ENCODE results near the gene TMEM132E.

The TMEM132E gene

DNA sequence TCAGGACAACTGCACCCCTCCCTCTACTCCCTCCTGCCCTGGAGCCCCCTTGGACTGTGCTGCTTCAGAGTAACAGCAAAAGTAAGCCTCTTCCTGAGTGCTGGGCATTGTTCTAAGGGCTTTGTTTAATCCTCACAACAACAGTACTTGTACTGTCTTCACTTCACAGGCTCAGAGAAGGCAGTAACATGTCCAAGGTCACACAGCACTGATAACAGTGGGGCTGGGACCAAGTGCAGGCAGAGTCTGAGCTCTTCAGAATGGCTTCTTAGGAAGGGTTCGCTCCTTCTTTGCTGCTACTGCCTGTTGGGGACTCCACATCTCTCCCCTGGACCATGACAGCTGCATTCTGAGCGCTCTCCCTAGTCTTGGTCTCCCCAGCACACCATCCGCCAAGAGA, 24.6 kb downstream of the TMEM132E start:
- DNase-seq = no peak

DNA sequence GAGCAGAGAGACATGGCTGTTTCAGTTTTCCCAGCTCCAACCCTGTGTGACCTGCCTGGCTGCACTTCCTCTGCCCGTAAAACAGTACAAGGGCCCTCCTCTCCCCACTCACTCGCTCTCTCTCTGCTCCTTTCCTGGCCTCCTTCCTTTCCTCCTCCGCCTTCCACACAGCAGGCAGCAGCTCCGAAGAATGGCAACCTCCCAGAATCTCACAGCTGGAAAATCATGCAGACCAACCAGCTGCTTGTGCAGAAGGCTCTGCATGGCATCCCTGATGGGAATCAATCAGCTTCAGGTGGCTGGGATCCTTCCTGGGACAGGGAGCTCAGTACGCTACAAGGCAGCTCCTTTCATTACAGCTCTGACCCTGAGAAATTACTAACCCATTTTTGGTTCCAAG, 27.4 kb downstream of the TMEM132E start:
- no peak for DNase-seq

GRCh38 chr17:34607917-34608316, 28.5 kb downstream of the TMEM132E start:
- no peak for DNase-seq

DNA sequence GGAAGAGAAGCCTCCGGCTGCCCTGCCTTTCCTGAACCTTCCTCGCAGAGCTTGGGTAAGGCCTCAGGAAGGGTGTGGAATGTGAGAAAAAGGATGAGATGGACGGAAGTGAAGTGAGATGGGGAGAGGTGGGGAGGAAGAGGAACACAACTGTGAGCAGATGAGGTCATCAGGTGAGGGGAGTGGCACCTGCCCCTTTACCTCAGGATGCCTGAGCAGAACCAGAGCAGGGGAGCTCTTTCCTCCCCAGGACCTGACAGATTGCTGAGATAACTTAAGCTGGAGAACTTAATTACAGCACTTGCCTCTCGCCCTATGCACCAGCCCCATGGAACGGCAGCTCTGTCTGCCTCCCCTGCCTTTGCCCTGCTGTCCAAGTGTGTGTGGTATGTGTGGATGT, 29.8 kb downstream of the TMEM132E start:
- peak; percentile 70 for DNase-seq

GRCh38 chr17:34610039-34610438, 30.7 kb downstream of the TMEM132E start:
- DNase-seq = no peak

DNA sequence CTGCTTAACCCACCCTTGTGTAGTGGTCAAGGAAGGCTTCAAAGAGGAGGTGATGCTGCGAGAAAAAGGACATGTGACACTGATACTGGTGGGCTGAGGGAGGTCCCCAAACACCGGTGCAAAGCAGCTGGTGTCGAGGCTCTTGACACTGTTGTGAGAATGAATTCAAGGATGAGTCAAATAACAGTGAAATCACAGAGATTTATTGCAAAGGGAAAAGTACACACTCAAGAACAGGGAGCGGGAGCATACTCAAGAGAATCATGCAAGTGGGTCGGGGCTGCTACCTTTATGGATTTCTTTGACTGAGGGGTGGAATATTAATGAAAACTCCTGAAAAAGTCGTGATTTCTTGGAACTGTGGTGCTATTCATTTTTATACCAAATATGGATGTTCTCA, 31.1 kb downstream of the TMEM132E start:
- no peak for DNase-seq

GRCh38 chr17:34613064-34614019, 34.0 kb downstream of the TMEM132E start:
- DNase-seq = peak; percentile 92

DNA sequence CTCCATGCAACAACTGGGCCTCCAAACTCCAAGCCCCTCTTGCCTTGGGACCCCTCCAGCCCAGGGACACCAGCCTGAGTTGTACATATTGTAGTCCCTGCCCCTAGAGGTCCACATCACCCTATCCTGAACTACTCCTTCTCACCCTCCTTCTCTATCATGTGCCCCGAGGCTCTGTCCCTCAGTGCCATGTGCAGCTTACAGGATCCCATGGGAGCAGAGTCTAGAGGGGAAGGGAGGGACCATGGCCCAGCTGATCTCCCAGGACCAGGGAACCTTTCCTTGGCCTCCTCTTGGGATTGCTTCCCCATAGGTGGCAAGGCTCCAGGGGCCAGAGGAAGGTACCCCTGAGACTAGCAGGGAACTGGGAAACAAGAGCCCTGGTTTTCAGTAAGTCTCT, 35.3 kb downstream of the TMEM132E start:
- DNase-seq = peak; percentile 85

- DNase-seq = peak; percentile 77
These were observed 35.9 kb downstream of the TMEM132E start for GRCh38 chr17:34615326-34615725.

DNA sequence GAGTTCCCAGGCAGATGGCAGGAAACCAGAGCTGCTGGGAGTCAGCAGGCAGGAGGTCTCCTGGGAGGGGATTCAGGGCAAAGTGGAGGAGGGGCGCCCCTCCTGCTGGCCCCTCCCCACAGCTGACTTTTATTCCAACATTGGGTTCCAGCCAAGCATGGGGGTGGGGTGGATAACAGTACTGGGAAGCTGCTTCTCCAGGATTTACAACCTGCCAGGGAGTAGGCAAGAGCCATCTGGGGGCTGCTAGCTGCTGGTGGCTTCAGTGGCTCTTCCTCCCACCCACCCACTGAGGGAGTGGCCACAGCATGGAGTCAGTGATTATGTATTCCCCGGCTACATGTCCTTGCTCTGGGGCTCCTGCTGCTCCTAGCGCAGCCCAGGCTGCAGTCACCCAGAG, 36.8 kb downstream of the TMEM132E start:
- peak; percentile 100 for DNase-seq

DNA sequence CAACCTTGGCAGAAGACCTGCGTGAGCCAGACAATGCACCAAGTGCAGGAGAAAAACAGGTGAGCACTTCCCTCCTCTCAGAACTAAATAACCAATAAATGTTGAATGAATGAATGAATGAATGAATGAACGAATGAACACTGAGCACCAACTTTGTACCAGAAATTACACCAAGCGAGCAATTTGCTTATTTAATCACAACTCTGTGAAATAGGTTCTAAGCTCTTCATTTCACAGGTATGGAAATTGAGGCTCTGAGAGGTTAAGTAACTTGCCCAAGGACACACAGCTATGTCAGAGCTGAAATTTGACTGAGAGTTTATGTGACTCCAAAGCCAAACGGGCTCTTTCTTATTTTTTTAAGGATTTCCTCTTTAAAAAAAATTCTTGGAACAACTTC, 38.0 kb downstream of the TMEM132E start:
- DNase-seq = no peak

- peak; percentile 82 for DNase-seq
These were observed 40.4 kb downstream of the TMEM132E start for GRCh38 chr17:34619687-34620217.

- peak; percentile 56 for DNase-seq
These were observed 41.1 kb downstream of the TMEM132E start for GRCh38 chr17:34620458-34620857.

DNA sequence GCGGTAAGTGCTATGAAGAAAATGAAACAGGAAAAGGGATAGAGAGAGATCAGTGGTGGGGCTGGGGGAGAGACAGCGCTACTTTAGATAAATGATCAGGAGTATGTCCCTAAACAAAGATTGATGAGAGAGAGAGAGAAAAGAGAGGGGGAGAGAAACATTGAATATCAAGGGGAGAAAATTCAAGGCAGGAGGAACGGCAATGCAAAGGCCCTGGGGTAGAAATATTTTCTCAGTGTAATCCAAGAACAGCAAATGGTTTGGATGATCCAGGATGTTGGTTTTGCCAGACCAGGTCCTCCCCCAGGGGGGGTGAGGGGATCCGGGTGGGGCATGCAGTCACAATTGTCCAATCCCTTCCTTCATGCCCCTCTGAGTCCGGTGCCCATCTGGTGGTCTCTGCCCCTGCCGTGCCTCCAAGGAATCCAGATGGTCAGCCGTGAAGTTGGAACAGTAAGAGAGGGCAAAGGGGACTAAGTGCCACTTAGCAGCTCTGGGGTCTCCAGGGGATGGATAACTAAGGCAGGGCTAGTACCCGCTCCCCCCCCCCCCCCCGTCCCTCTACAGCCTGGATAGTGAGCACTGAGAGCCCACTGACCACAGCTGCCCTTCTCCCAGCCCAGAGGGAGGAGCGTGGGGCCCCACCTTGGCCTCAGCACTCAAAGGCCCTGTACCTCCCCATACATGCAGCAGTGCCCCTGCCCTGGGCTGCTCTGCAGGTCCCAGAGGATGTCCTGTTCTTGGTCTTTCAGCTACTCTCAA, 43.7 kb downstream of the TMEM132E start:
- no peak for DNase-seq

GRCh38 chr17:34623856-34624766, 44.7 kb downstream of the TMEM132E start:
- peak; percentile 77 for DNase-seq

DNA sequence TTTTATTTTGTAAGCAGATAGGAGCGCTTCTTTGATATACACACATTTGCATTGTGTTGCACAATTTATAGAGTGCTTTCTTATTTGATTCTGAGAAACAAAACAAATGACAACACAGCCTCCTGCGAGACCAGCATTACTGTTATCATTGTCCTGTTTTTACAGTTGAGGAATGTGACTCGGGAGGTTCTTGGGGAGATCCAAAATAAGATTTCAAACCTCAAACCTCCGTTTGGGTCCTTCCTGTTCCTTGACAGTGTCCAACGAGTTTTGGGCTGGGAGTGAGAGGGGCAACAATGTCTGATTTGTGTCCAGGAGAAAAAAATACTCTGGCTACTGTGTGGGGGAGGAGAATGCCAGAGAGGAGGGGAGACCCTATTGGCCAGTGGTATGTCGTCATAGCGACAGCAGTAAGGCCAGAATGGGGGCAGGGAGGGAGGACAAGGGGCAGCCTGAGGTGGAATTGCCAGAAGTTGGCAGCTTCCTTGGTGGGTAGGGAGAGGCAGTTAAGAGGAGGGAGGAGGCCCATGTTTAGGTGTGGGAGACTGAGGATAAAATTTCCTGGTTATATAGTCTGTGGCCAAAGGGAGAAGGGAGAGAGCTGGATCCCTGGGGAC, 45.5 kb downstream of the TMEM132E start:
- DNase-seq = no peak

DNA sequence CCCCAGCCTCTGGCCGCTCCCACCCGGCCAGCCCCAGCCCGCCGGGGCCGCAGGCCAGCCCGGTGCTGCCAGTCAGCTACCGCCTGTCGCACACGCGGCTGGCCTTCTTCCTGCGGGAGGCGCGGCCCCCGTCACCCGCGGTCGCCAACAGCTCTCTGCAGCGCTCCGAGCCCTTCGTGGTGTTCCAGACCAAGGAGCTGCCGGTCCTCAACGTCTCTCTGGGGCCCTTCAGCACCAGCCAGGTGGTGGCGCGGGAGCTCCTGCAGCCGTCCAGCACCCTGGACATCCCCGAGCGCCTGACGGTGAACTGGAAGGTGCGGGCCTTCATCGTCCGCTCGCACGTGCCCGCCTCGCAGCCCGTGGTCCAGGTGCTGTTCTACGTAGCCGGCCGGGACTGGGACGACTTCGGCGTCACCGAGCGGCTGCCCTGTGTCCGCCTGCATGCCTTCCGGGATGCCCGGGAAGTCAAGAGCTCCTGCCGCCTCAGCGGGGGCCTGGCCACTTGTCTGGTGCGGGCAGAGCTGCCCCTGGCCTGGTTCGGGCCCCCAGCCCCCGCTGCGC, 46.8 kb downstream of the TMEM132E start:
- DNase-seq = no peak

- DNase-seq = no peak
These were observed 49.5 kb downstream of the TMEM132E start for GRCh38 chr17:34628879-34629278.

- DNase-seq = no peak
These were observed 54.0 kb downstream of the TMEM132E start for GRCh38 chr17:34633351-34633750.

DNA sequence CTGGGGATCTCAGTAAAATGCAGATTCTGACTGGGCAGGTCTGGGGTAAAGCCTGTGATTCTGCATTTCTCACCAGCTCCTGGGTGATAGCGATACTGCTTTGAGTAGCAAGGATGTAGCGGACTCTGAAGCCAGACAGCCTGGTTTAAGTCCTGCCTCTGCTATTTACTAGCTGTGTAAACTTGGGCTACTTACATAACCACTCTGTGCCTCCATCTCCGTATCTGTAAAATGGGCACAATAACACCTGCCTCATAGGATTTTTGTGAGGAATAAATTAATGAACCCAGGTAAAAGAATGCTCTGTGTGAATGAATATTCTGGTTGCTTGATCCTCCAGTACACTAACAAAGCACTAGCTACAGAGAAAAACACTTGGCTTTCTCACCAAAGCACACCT, 54.4 kb downstream of the TMEM132E start:
- no peak for DNase-seq

DNA sequence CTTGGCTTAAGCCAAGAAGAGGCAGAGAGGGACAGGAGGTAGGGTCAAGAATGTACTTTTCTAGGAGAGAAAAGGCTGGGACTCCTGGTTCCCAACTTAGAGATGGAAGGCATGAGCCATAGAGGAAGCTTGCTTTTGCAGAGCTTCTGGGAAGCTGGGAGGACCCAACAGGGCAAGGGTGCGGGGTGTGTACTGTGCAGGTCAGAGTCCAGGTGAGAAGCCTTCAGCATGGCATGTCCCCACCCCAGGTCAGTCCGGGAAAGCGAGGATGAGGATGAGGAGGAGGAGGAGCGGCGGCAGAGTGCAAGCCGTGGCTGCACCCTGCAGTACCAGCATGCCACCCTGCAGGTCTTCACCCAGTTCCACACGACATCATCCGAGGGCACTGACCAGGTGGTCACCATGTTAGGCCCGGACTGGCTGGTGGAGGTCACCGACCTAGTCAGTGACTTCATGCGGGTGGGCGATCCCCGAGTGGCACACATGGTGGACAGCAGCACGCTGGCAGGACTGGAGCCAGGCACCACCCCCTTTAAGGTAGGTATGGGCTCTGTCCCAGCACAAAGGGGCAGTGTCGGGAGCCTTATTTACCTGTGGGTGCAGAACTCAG, 55.3 kb downstream of the TMEM132E start:
- DNase-seq = no peak

Data from NCI-H82 (cell line).